H1 (cell line): Measurements from ENCODE around the gene IFITM2. TPM values are rescaled to one million over a fixed set of nuclear protein-coding genes. Genes with fewer than 3 reads are reported as not detected.

Experiments
- FOSL1 ChIP-seq: IDR thresholded peaks from 2 replicates; pipeline ENCODE4 v1.6.1; 2011; ENCODE audit warnings: mild to moderate bottlenecking, low read depth, low read length, moderate library complexity; ENCODE audit not compliant: insufficient read depth
- JUN ChIP-seq: IDR thresholded peaks from 2 replicates; pipeline ENCODE4 v1.6.1; 2011; ENCODE audit warnings: low read depth, mild to moderate bottlenecking, improper control_type of control experiment, low read length
- SRF ChIP-seq: IDR thresholded peaks from 2 replicates; pipeline ENCODE4 v1.6.1; 2011; ENCODE audit warnings: mild to moderate bottlenecking, low read depth, low read length, moderate library complexity
- USF2 ChIP-seq: IDR thresholded peaks from 2 replicates; pipeline ENCODE4 v1.6.1; 2011; ENCODE audit warnings: low read length, improper control_type of control experiment
- polyA plus RNA-seq, 7 experiments: library from polyadenylated mRNA; depleted of rRNA in 3 of 7; stranded (reverse) in 5 of 7; unstranded in 2 of 7; fragments of >200 nt in 5 of 7; fragments of 200-250 nt in 2 of 7; gene quantifications; 1 replicate in 5 of 7; 2 replicates in 1 of 7; 4 replicates in 1 of 7; pipeline versions ENCODE4 v1.2.1 to v1.2.3, GENCODE V29; 2011 to 2013; ENCODE audit warnings: missing spikeins in 2 of 7, mixed read lengths in 2 of 7
- small RNA-seq: library from polyadenylated mRNA; stranded (forward); fragments of <200 nt; extraction: miRNeasy Mini kit (QIAGEN cat#:217004); gene quantifications from one replicate; pipeline ENCODE3, GENCODE V24; 2013; ENCODE audit not compliant: insufficient read depth
- total RNA-seq: library from RNA; stranded (reverse); fragmentation: NEBNext Ultra II Directional; extraction: Animal tissue kit (Norgen Biotek cat#: 25700); gene quantifications from 2 replicates; pipeline ENCODE4 v1.2.1, GENCODE V29; 2021

Gene IFITM2
- total and polyA plus RNA-seq, 2 of the 8 experiments (the other 6 are each of a cell fraction or from before 2014, with no cell fraction given): 399 to 764 TPM

- TF ChIP-seq JUN: no peak
- no peak for TF ChIP-seq USF2
- no peak for TF ChIP-seq SRF
- TF ChIP-seq FOSL1: no peak
- TF ChIP-seq, all 59 proteins: peak for 0
Observed at GRCh38 chr11:358129-358800, 50.6 kb downstream of the IFITM2 start (continued).

Small RNA genes within 50 kb of the gene (small RNA-seq; reads per million reads assigned to genes)
- not detected for gene AC136475.6

Other genes with a start within 250 kb of the IFITM2 start
- not detected in 2 replicates for gene SCGB1C1, start 114.7 kb upstream of the IFITM2 start, total RNA-seq
- not detected in 2 replicates for gene SCGB1C1, start 114.7 kb upstream of the IFITM2 start, polyA plus RNA-seq (2011; rRNA removed)
- 37.9 and 40.2 TPM in 2 replicates for gene BET1L, start 100.4 kb upstream of the IFITM2 start, total RNA-seq
- 61.9 and 71.1 TPM in 2 replicates for gene BET1L, start 100.4 kb upstream of the IFITM2 start, polyA plus RNA-seq (2011; rRNA removed)
- gene RIC8A, start 100.1 kb upstream of the IFITM2 start, total RNA-seq: 67.0 and 76.7 TPM in 2 replicates
- gene RIC8A, start 100.1 kb upstream of the IFITM2 start, polyA plus RNA-seq (2011; rRNA removed): 105 and 123 TPM in 2 replicates
- gene SIRT3, start 71.5 kb upstream of the IFITM2 start, total RNA-seq: 14.3 and 14.6 TPM in 2 replicates
- gene SIRT3, start 71.5 kb upstream of the IFITM2 start, polyA plus RNA-seq (2011; rRNA removed): 21.6 and 25.5 TPM in 2 replicates
- gene PSMD13, start 70.8 kb upstream of the IFITM2 start, total RNA-seq: 136 and 141 TPM in 2 replicates
- 121 and 130 TPM in 2 replicates for gene PSMD13, start 70.8 kb upstream of the IFITM2 start, polyA plus RNA-seq (2011; rRNA removed)
- gene NLRP6, start 29.4 kb upstream of the IFITM2 start, total RNA-seq: not detected in 2 replicates
- gene NLRP6, start 29.4 kb upstream of the IFITM2 start, polyA plus RNA-seq (2011; rRNA removed): 0.06 TPM in 1 of 2 replicates, not detected in the other
- gene PGGHG, start 18.7 kb upstream of the IFITM2 start, total RNA-seq: 52.9 and 60.7 TPM in 2 replicates
- gene PGGHG, start 18.7 kb upstream of the IFITM2 start, polyA plus RNA-seq (2011; rRNA removed): 34.8 and 61.4 TPM in 2 replicates
- not detected in 2 replicates for gene IFITM5, start 8.3 kb upstream of the IFITM2 start, total RNA-seq
- 0.50 TPM in 1 of 2 replicates, not detected in the other for gene IFITM5, start 8.3 kb upstream of the IFITM2 start, polyA plus RNA-seq (2011; rRNA removed)
- 394 and 417 TPM in 2 replicates for gene IFITM1, start 6.2 kb downstream of the IFITM2 start, total RNA-seq
- 1,464 and 1,887 TPM in 2 replicates for gene IFITM1, start 6.2 kb downstream of the IFITM2 start, polyA plus RNA-seq (2011; rRNA removed)
- gene IFITM3, start 13.0 kb downstream of the IFITM2 start, total RNA-seq: 230 and 238 TPM in 2 replicates
- gene IFITM3, start 13.0 kb downstream of the IFITM2 start, polyA plus RNA-seq (2011; rRNA removed): 666 and 779 TPM in 2 replicates
- 76.3 and 89.0 TPM in 2 replicates for gene B4GALNT4, start 61.7 kb downstream of the IFITM2 start, total RNA-seq
- 40.9 and 69.4 TPM in 2 replicates for gene B4GALNT4, start 61.7 kb downstream of the IFITM2 start, polyA plus RNA-seq (2011; rRNA removed)
- 28.5 and 28.7 TPM in 2 replicates for gene PKP3, start 86.4 kb downstream of the IFITM2 start, total RNA-seq
- gene PKP3, start 86.4 kb downstream of the IFITM2 start, polyA plus RNA-seq (2011; rRNA removed): 16.7 and 28.0 TPM in 2 replicates
- gene SIGIRR, start 107.2 kb downstream of the IFITM2 start, total RNA-seq: 66.3 and 68.9 TPM in 2 replicates
- gene SIGIRR, start 107.2 kb downstream of the IFITM2 start, polyA plus RNA-seq (2011; rRNA removed): 55.2 and 94.2 TPM in 2 replicates
- gene ANO9, start 134.2 kb downstream of the IFITM2 start, total RNA-seq: 18.0 and 20.0 TPM in 2 replicates
- gene ANO9, start 134.2 kb downstream of the IFITM2 start, polyA plus RNA-seq (2011; rRNA removed): 20.7 and 24.6 TPM in 2 replicates
- gene PTDSS2, start 142.5 kb downstream of the IFITM2 start, total RNA-seq: 48.7 and 52.4 TPM in 2 replicates
- 68.2 and 108 TPM in 2 replicates for gene PTDSS2, start 142.5 kb downstream of the IFITM2 start, polyA plus RNA-seq (2011; rRNA removed)
- 49.8 and 53.4 TPM in 2 replicates for gene RNH1, start 199.4 kb downstream of the IFITM2 start, total RNA-seq
- gene RNH1, start 199.4 kb downstream of the IFITM2 start, polyA plus RNA-seq (2011; rRNA removed): 48.7 and 86.4 TPM in 2 replicates
- 54.7 and 60.9 TPM in 2 replicates for gene HRAS, start 227.8 kb downstream of the IFITM2 start, total RNA-seq
- 44.3 and 63.4 TPM in 2 replicates for gene HRAS, start 227.8 kb downstream of the IFITM2 start, polyA plus RNA-seq (2011; rRNA removed)
- gene LRRC56, start 229.7 kb downstream of the IFITM2 start, total RNA-seq: 1.9 and 2.1 TPM in 2 replicates
- gene LRRC56, start 229.7 kb downstream of the IFITM2 start, polyA plus RNA-seq (2011; rRNA removed): 0.94 and 1.6 TPM in 2 replicates